ENCODE results near the gene AMFR. TPM values are rescaled to one million over a fixed set of nuclear protein-coding genes. Genes with fewer than 3 reads are reported as not detected.
"Not testable (repeated sequence)": the region's sequence is repeated elsewhere in the genome, so short reads cannot be mapped to it uniquely, and the experiment has no call there.

Gene AMFR
- polyA plus RNA-seq, 3 donors = 28.3 to 68.1 (median 48.9) TPM

DNA sequence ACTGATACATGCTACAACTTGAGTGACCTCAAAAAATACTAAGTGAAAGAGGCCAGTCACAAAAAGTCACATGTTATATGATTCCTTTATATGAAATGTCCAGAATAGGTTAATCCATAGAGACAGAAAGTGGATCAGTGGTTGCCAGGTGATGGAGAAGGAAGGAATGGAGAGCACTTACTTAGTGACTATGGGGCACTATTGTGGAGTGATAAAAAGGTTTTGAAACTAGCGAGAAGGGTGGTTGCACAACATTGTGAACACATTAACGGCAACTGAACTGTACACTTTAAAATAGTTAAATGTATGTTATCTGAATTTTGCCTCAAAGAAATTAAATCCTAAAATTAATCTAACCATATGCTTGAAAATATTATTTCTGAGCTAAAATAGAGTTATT lies 25.9 kb downstream of the AMFR start:
- intact Hi-C loops (cut with micrococcal nuclease) = no loop called here

DNA sequence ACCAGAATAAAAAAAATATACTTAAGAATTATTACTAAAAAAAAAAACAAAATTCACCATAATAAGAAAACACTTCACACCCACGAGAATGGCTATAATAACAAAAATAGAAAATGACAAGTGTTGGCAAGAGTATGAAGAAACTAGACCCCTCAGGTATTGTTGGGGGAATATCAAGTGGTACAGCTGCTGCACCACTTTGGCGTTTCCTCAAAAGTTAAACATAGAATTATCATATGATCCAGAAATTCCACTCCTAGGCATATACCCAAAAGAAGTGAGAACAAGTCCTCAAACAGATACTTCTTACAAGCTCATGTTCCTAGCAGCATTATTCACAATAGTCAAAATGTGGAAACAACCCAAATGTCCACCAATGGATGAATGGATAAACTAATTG lies 26.3 kb downstream of the AMFR start:
- peaks cover 65 to 76% of the 10 kb centered on the region in 2 donors for H3K36me3 Mint-ChIP-seq

More for the DNA sequence above, 25.9 kb downstream of the AMFR start:
- peak overlapping the region in 1 of 7 donors; percentile 30 for H3K27ac Mint-ChIP-seq
- H3K4me3 Mint-ChIP-seq = no peak overlapping the region
- Histone ChIP-seq H2AFZ (ENCODE audit: insufficient read depth, low read depth, low read length, poor library complexity, severe bottlenecking) (no peak overlapping the region), H3K4me2 (replicated peaks; ENCODE audit: extremely low read depth, low read length, poor library complexity, severe bottlenecking) (no peak overlapping the region), H3K9me3 (replicated peaks in 1 of 2; ENCODE audit: control insufficient read depth in 1 of 2, insufficient read depth in 1 of 2, low read length in 2 of 2) (no peaks in the 10 kb centered on the region), H3K27ac (ENCODE audit: low read depth in 1 of 2, low read length in 2 of 2) (no peak overlapping the region), H3K79me2 (ENCODE audit: insufficient read depth, low read length) (no peaks in the 10 kb centered on the region), H4K20me1 (ENCODE audit: insufficient read depth, low read length) (peaks cover 18% of the 10 kb centered on the region), H3K9ac (ENCODE audit: insufficient read depth, low read length, poor library complexity, severe bottlenecking) (no peak overlapping the region), H3K36me3 (replicated peaks in 1 of 2; ENCODE audit: control insufficient read depth in 1 of 2, insufficient read depth in 2 of 2, low read length in 2 of 2) (peaks cover 47 to 64% of the 10 kb centered on the region in 2 donors), H3K27me3 (ENCODE audit: control insufficient read depth in 2 of 2, insufficient read depth in 2 of 2, low read length in 2 of 2) (no peaks in the 10 kb centered on the region), H3K4me3 (replicated peaks in 1 of 3; ENCODE audit: low read depth in 2 of 3, low read length in 3 of 3) (no peak overlapping the region), H3K4me1 (ENCODE audit: control insufficient read depth in 1 of 2, insufficient read depth in 2 of 2, low read length in 2 of 2) (no peaks in the 10 kb centered on the region)
- no peak for DNase-seq
- TF ChIP-seq, protein P1, sequence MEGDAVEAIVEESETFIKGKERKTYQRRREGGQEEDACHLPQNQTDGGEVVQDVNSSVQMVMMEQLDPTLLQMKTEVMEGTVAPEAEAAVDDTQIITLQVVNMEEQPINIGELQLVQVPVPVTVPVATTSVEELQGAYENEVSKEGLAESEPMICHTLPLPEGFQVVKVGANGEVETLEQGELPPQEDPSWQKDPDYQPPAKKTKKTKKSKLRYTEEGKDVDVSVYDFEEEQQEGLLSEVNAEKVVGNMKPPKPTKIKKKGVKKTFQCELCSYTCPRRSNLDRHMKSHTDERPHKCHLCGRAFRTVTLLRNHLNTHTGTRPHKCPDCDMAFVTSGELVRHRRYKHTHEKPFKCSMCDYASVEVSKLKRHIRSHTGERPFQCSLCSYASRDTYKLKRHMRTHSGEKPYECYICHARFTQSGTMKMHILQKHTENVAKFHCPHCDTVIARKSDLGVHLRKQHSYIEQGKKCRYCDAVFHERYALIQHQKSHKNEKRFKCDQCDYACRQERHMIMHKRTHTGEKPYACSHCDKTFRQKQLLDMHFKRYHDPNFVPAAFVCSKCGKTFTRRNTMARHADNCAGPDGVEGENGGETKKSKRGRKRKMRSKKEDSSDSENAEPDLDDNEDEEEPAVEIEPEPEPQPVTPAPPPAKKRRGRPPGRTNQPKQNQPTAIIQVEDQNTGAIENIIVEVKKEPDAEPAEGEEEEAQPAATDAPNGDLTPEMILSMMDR (IDR thresholded peaks at IDR 0.05) = no peak
- H3K27me3 Mint-ChIP-seq (ENCODE audit: low read depth in 3 of 3) = no peaks in the 10 kb centered on the region
- no CpG with 5 or more reads among the region's 2 CpGs for WGBS (ENCODE audit: insufficient coverage)
- peaks cover 67 to 76% of the 10 kb centered on the region in 2 donors for H3K36me3 Mint-ChIP-seq
- peaks cover 2% of the 10 kb centered on the region for H3K4me1 Mint-ChIP-seq
- H3K9me3 Mint-ChIP-seq = peaks cover 0 to 5% (median 2%) of the 10 kb centered on the region in 7 donors

DNA sequence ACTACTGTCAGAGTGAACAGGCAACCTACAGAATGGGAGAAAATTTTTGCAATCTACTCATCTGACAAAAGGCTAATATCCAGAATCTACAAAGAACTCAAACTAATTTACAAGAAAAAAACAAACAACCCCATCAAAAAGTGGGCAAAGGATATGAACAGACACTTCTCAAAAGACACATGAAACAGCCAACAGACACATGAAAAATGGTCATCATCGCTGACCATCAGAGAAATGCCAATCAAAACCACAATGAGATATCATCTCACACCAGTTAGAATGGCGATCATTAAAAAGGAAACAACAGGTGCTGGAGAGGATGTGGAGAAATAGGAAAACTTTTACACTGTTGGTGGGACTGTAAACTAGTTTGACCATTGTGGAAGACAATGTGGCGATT lies 28.6 kb downstream of the AMFR start:
- H3K27me3 ChIP-seq (ENCODE audit: control insufficient read depth in 2 of 2, insufficient read depth in 2 of 2, low read length in 2 of 2); H2AFZ ChIP-seq (ENCODE audit: insufficient read depth, low read depth, low read length, poor library complexity, severe bottlenecking); H3K79me2 ChIP-seq (ENCODE audit: insufficient read depth, low read length); H3K9ac ChIP-seq (ENCODE audit: insufficient read depth, low read length, poor library complexity, severe bottlenecking); H3K4me3 ChIP-seq (replicated peaks in 1 of 3; ENCODE audit: low read depth in 2 of 3, low read length in 3 of 3); H3K4me3 Mint-ChIP-seq; H3K27ac Mint-ChIP-seq; H3K27me3 Mint-ChIP-seq (ENCODE audit: low read depth in 3 of 3); H3K27ac ChIP-seq (ENCODE audit: low read depth in 1 of 2, low read length in 2 of 2); H3K4me1 ChIP-seq (ENCODE audit: control insufficient read depth in 1 of 2, insufficient read depth in 2 of 2, low read length in 2 of 2); intact Hi-C loops (cut with micrococcal nuclease); DNase-seq; H3K4me2 ChIP-seq (replicated peaks; ENCODE audit: extremely low read depth, low read length, poor library complexity, severe bottlenecking); H3K4me1 Mint-ChIP-seq; H4K20me1 ChIP-seq (ENCODE audit: insufficient read depth, low read length); H3K9me3 ChIP-seq (replicated peaks in 1 of 2; ENCODE audit: control insufficient read depth in 1 of 2, insufficient read depth in 1 of 2, low read length in 2 of 2): not testable (repeated sequence)
- H3K9me3 Mint-ChIP-seq = peaks cover 2 to 10% (median 2%) of the 10 kb centered on the region in 7 donors
- H3K36me3 ChIP-seq (replicated peaks in 1 of 2; ENCODE audit: control insufficient read depth in 1 of 2, insufficient read depth in 2 of 2, low read length in 2 of 2) = peaks cover 24 to 42% of the 10 kb centered on the region in 2 donors
- peaks cover 70 to 78% of the 10 kb centered on the region in 2 donors for H3K36me3 Mint-ChIP-seq
- WGBS (ENCODE audit: insufficient coverage) = no CpG with 5 or more reads among the region's 3 CpGs

More for the DNA sequence above, 26.3 kb downstream of the AMFR start:
- H3K27me3 ChIP-seq (ENCODE audit: control insufficient read depth in 2 of 2, insufficient read depth in 2 of 2, low read length in 2 of 2) = no peaks in the 10 kb centered on the region
- H3K27ac ChIP-seq (ENCODE audit: low read depth in 1 of 2, low read length in 2 of 2) = no peak overlapping the region
- no peaks in the 10 kb centered on the region for H3K4me1 ChIP-seq (ENCODE audit: control insufficient read depth in 1 of 2, insufficient read depth in 2 of 2, low read length in 2 of 2)
- H3K4me3 Mint-ChIP-seq = no peak overlapping the region
- H3K4me2 ChIP-seq (replicated peaks; ENCODE audit: extremely low read depth, low read length, poor library complexity, severe bottlenecking) = no peak overlapping the region
- H3K9me3 ChIP-seq (replicated peaks in 1 of 2; ENCODE audit: control insufficient read depth in 1 of 2, insufficient read depth in 1 of 2, low read length in 2 of 2) = no peaks in the 10 kb centered on the region
- intact Hi-C loops (cut with micrococcal nuclease) = no loop called here
- no peak overlapping the region for H2AFZ ChIP-seq (ENCODE audit: insufficient read depth, low read depth, low read length, poor library complexity, severe bottlenecking)
- H3K36me3 ChIP-seq (replicated peaks in 1 of 2; ENCODE audit: control insufficient read depth in 1 of 2, insufficient read depth in 2 of 2, low read length in 2 of 2) = peaks cover 42 to 59% of the 10 kb centered on the region in 2 donors
- peaks cover 18% of the 10 kb centered on the region for H4K20me1 ChIP-seq (ENCODE audit: insufficient read depth, low read length)
- H3K27ac Mint-ChIP-seq = no peak overlapping the region
- no peaks in the 10 kb centered on the region for H3K27me3 Mint-ChIP-seq (ENCODE audit: low read depth in 3 of 3)
- H3K4me1 Mint-ChIP-seq = peaks cover 2% of the 10 kb centered on the region
- no peak for DNase-seq
- peaks cover 0 to 5% (median 2%) of the 10 kb centered on the region in 7 donors for H3K9me3 Mint-ChIP-seq
- H3K79me2 ChIP-seq (ENCODE audit: insufficient read depth, low read length) = no peaks in the 10 kb centered on the region
- H3K4me3 ChIP-seq (replicated peaks in 1 of 3; ENCODE audit: low read depth in 2 of 3, low read length in 3 of 3) = no peak overlapping the region
- no CpG with 5 or more reads among the region's 2 CpGs for WGBS (ENCODE audit: insufficient coverage)
- H3K9ac ChIP-seq (ENCODE audit: insufficient read depth, low read length, poor library complexity, severe bottlenecking) = no peak overlapping the region
- TF ChIP-seq, protein P1 (IDR thresholded peaks at IDR 0.05) = no peak
